Measurements from ENCODE around the gene SNX9.
A peak's percentile ranks its signal among the peaks of the same experiment; 100 is the strongest.

Gene SNX9

DNA sequence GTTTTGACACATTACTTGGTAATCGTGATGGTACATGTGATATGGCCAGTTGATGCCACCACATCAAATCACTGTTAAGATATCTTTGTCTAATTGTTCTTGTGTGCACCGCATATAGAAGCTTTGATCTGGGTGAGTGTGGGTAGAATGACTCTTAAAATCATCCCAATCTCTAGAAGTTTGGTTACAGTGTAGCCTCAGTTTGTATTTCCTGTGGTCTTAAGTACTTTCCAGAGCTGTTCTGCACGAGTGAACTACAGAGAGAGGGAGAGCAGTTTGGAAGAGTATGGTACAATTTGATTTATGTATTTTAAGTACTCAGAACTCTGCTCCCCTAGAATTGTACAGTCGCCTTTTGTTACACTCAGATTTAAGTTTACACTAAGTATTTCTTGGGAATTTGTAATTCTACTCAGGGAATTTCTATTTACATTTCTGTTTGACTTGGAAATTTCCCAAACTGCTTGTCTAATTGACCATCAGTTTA lies 37.5 kb downstream of the SNX9 start:
- DNase-seq: no peak

DNA sequence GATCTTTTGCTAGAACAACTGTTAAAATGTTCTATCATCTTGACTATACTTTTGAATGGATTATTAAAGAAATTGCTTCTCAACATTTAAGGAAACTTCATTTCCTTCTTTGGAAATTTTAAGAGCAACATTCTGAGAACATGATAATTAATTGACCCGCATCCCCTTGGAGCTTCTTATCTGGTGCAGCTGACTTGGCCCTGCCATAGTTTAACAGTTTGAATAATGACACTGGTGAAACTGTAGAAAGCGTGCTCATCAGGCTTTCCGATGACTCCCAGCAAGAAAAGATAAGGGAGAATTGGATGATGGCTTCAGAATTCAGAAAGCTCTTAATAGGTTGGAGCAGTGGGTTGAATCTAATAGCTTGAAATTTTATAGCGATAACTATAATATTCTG lies 38.1 kb downstream of the SNX9 start:
- DNase-seq: no peak

DNA sequence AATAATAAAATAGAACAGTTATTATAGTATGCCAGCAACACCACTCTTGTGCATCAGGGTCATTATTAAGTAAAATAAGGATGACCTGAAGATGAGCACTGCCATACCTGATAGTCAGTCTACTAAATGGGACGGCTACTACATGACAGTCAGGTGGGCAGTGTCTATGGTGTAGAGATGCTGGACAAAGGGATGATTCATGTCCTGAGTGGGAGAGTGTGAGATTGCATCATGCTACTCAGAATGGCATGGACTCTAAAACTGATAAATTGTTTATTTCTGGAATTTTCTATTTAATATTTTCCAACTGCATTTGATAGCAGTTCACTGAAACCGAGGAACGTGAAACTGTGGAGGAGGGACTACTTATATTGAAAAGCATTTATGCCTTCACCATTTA lies 38.8 kb downstream of the SNX9 start:
- DNase-seq: no peak

DNA sequence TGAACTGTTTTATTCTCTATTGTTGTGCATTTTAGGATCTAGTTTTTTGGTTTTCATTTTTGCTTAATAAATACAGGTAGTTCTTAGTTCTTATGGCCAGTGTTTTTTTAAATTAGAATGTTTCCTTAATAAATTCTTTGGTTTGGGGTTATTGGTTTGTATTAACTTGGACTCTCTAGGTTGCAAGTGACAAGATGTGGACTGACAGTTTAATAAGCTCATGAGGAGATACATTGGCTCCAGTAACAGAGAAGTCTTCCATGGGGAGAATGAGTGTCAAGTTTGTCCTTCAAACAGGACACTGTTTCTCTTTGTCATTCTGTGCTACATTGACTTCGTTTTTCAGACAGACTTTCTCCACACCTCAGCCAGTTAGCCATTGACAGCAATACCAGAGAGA lies 39.7 kb downstream of the SNX9 start:
- DNase-seq: no peak

DNA sequence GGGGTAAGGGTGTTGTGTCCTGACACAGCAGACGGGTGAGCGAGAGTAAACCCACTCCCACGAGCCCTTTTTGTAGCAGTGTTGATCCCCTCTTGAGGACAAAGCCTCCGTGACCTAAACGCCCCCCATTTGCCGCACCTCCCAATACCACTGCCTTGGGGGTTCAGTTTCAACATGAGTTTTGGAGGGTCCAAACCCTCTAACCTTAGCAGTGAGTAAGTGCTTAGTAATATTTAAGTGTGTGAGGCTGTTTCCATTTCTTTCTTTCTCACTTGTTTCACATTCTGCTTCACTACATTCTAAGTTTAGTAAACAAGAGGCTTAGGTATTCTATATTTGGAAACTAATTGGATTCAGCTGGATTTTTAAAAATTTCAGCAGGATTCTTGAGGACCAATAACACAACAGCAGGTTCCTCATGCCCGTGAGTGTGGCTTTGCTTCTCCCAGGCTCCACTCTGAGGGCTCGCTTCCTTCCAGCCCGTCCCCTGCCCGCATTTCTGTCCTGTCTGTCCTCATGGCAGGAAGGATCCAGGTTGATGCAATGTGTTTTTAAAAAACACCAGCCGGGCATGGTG lies 41.2 kb downstream of the SNX9 start:
- DNase-seq: no peak

DNA sequence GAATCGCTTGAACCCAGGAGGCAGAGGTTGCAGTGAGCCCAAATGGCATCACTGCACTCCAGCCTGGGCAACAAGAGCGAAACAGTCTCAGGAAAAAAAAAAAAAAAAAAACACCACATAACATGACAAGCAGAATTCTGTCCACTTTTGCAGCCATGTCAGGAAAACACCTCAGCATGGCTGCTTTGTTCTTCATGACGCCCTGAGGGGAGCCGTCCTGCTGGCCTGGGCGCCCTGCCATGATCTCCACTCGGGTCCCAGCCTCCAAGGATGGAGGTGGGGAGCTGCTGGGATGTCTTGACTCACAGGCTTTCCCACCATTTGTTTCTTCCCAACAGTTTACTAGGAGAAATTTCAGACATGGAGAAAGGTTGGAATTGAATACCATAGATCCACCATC lies 42.2 kb downstream of the SNX9 start:
- no peak for DNase-seq

DNA sequence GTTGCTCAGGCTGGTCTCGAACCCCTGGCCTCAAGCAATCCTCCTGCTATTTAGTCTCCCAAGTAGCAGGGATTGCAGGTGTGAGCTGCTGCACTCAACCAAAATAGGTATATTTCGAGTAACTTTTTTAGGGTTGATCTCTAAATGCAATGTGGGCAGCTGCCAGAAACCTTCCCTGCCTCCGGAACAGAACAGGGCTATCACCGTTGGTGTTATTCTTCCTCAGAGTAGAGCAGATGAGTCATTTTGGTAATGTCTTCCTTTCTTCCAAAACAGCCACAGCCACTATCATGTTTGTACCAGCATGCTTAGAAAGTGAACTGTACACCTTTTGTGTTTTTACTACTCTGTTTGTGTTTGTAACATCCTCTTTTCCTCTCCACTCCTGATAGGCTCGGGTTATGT lies 44.1 kb downstream of the SNX9 start:
- no peak for DNase-seq

DNA sequence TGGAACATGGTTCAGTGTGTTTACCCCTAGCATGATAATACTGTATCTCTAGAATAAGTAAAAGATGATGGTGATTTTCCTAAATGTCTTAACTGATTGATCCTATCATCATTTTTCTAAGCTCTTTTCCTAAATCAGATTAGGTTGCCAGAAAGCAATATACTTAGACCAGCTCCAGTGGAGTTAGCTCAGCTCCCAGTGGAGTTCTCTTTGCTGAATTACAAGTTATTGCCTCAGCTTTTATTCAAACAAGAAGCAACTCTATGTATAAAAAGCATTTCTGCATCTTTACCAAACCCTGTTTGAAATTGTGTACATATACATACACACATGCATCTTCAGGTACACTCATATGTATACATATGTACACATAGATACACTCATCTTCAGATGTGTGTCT lies 44.9 kb downstream of the SNX9 start:
- no peak for DNase-seq

DNA sequence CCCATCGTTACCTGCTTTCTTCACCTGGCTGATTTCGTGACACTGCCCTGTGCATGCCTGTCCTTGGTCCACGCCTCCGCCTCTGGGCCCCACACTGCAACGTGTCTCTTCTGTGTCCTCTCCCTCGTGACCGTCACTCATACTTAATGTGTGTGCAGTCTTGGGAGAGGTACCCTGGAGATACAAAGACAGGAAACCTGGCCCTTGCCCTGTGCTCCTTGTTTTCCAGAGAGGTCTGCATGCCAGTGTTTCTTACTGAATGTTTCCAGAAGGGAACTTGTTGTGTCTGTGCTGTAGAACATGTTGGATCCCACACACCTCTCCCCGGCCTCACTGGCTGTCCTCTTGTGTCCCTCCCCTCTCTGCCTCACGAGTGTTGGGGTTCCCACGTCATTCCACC lies 45.8 kb downstream of the SNX9 start:
- no peak for DNase-seq

DNA sequence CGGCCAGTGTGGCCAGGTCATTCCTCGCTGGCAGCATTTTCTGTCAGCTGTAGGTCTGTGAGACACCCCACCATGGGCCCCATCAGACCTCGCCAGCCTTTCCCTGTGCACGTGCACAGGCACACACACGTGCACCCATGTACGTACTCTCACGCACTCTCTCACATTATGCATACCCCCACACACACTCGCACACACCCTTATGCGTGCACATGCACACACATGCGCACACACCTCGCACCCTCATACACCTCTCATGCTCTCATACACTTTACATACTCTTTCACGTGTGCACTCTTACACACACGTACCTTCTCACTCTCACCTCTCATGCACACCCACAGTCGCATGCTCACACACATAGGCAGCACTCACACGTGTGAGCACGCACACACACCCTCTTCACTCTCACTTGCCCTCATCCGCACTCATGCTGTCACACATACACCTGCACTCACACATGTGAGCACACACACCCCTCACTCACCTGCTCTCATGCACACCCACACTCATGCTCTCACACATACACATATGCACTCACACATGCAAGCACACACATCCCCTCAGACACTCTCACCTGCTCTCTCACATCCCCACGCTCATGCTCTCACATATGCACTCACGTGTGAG lies 46.7 kb downstream of the SNX9 start:
- DNase-seq: no peak

DNA sequence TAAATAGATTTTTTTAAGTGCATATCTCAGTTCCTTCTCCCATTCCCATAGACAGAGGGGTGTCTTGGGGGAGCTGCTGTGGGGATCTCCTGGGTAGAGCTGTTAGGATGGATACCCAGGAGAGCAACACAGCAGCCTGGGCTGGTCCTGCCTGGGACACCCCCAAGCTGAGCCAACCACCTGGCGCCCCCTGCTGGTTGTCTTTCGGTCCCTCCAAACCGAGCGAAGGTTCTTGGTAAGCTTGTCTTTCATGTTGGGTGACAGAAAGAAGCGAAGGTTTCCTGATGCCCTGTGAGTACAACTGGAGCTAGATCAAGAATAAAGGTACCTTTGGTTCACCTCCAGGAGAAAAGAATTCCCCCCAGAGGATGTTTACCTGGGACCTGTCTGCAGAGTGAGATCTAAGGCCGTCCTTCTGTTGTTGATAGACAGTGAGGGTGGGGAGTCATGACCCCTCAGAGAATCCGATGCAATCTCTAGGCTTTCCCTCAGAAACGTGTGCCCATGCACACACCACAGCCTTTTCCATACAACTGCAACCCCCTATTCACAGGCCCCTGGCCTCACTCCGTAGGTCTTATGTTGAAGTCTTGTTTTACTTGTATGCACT lies 50.8 kb downstream of the SNX9 start:
- peak; percentile 87 for DNase-seq

DNA sequence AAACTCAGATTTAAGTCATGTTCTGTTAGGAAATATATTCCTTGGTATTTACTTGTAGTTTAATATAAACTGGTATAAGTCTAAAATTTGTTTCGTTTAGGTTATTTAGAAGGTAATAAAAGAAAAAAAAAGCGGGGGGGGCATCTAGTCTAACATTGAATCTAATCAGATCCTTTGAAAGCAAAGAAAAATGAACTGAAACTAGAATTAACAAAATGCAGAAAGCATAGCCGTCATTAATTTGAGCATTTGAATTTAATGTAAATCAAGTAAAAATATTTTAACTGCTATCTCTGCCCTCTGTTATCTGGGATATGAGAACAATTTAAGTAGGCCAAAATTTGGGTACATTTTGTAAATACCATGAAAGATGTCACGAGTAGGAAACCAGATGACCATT lies 54.1 kb downstream of the SNX9 start:
- DNase-seq: no peak

DNA sequence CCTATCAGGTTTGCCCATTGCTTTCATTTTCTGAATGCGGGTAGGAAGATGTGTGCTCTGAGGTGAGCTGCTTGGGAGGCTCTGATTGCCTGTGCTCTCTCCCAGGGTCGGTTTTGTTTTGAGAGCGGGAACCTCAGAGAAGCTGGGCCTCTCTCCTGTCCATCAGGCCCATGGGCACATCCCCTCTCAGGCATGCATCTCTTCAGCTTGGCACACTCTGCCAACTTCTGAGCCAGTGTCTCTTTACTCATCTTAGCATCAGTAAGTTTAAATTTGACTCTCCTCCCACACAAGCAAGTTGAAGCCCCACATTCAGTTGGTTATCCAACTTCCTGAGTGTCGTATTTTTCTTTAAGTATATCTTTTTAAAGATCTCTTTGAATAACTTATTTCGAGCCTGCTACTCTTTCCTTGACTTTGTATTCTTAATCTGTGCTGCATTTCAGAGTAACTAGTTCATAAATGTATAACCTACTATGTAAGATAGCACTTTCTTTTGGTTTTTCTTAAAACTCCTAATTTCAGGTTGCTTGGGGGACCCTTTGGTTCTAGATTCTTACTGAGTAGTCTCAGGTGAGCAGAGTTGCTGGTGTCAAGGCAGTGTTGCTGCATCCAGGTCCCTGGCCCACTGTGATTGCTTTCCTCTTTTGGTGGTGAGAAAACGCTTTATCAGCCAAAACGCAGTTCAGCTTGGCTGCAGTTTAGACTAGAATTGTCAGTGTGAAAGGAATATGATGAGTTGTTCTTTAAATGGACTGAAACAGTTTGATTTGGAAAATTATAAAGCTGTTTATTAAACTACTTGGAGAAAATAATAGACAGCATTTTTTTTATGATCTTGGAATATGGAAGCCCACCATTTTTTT lies 54.8 kb downstream of the SNX9 start:
- DNase-seq: no peak

DNA sequence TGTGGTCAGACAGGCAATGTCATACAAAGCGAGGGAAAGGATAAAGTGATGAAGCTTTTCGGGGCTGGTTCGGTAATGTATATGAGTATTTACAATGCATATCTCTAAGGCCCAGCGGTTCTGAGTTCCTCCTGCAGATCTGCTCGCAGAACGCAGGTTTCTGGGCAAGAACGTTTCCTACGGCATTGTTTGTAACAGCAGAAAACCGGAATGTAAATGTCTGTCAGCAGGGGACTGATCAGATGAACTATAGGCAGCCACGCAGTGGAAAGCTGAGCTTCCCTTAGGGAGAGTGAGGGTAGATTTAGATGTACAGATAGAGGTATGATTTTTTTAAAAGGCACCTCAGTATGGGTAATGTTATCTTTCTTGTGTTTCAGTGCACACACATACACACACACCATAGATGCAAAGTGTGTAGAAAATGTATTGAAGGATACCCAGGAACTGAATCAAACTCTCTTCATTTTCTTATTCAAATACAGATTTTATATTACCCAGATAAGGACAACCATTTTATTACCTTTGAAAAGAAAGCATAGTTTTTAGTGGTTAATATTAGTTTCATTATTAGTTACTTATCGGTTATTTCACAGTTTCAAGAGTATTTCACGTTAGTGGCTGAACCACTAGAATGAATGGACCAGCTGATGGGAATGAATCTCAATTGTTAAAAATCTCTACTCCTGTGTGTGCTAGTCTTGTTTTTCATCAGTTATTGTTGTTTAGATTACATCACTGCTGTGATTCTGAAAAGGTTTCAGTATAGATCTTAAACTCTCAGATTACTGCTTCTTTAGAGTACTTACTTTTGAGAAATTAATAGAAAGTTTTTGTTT lies 56.2 kb downstream of the SNX9 start:
- DNase-seq: no peak

DNA sequence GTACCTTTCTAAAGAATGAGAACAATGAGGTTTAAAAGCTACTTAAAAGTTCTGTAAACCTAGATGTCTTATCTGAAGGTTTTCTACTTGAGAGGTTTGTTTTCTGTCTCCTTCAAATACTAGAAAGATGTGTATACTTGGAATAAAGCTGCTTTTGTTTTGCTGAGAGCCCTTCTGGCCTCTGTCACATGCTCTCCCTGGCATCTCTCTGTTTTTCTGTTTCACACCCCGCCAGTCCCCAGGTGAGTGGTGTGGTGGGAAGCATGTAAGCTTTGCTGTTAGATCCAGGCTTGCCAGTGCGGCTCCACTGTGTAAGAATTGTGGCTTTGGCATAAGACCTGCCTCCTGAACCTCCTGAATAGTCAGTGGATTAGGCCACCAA lies 56.8 kb downstream of the SNX9 start:
- no peak for DNase-seq

DNA sequence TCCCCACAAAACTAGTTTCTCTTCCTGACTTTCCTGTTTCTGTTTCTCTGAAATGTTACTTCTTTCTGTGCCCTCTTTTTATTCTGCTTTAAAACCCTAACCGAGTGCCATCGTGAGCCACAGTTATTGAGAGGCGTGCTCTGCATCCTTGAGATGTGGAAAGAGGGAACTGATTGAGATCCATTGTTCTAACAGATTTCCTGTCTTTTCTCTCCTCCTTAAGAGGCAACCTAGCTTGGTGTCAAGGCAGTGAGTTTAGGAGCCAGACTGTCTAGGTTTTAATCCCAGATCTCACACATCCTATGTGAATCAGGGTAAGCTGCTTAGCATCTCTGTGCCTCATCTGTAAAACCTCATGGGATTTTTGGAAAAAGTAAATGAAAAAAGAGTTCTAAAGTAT lies 57.5 kb downstream of the SNX9 start:
- DNase-seq: no peak

DNA sequence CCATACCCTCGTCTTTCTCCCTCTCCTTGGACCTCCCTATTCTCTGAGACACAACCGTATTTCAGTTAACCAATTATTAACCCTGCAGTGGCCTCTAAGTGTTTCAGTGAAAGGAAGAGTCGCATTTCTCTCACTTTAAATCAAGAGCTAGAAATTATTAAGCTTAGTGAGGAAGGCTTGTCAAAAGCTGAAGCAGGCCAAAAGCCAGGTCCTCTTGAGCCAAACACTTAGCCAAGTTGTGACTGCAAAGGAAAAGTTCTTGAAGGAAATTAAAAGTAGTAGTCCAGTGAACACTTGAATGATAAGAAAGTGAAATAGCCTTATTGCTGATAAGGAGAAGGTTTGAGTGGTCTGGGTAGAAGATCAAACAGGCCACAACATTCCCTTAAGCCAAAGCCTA lies 58.3 kb downstream of the SNX9 start:
- DNase-seq: no peak

DNA sequence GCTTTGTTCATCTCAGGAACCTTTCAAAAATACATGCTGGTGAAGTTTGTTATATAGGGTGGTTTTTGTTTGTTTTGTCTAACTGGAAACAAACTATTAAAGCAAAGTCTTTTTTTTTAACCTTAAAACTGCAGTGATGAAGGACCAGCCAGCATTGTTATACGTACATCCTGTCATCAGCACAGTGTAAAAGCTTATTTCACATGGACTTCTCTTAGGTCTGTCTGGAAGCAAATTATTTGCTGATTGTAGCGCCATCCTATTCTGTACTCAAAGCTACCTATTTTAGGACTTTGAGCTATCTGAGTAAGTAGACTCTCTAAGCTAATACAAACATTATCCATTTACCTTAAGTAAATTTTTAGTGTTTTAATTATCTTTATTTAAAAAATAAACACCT lies 61.7 kb downstream of the SNX9 start:
- no peak for DNase-seq

DNA sequence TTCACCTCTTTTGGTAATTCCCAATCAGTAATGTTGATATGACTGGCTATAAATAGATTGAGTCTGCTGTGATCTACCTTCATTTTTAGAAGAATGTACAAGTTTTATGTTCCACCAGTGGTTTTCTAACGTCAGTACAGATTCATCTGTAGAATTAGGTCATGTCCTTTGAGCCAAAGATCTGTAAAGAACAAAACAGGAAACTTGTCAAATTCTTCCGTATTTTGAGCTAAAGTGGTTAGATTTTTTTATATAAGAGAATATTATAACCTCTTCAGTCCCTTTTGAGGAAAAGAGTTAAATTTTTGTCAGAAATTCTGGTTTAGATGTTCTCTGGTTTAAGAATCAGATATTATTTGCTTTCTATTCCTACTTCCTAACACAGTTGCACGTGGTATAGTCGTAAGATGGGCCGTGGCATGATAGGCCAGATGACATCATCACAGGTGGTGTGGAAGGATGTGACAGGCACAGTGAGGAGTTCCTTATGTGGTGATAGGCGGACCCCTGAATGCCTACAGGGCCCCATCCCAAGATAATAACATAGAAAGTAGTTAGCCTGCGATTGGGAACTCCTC lies 62.3 kb downstream of the SNX9 start:
- peak; percentile 61 for DNase-seq

DNA sequence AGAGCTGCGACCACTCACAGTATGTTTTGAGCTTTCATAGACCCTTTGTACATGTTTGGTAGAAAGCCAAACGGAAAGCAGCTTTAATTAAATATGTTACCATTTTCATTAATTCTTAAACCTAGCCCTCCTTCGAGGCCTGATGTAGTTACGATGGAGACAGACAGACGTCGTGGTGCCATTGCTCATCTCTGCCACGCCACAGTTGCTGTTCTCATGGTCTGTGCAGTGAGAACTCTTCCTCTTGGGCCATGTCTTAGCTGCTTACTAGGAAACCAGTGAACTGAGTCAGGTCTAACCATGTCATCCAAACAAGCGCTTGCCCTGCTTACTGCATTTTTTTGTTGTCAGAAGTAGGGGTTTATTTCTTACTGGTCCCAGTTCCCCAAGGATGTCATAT lies 62.8 kb downstream of the SNX9 start:
- no peak for DNase-seq

DNA sequence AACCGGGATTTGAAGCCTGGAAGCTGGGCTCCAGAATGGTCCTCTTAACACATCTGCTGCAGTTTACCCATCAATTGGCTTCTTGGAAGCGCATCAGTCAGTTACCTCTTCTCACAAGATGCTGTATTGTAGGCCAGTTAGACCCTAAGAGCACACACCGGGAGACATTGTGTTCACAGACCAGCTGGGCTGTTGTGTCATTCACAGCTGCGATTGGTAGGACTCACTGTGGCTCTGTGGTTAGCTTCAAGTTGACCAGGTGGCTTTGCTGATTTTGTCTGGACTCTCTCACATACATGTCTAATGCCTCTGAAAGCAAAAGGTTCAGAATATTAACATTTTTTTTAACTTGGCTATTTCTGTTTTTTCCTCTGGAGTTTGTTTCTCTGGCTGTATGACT lies 64.8 kb downstream of the SNX9 start:
- no peak for DNase-seq

DNA sequence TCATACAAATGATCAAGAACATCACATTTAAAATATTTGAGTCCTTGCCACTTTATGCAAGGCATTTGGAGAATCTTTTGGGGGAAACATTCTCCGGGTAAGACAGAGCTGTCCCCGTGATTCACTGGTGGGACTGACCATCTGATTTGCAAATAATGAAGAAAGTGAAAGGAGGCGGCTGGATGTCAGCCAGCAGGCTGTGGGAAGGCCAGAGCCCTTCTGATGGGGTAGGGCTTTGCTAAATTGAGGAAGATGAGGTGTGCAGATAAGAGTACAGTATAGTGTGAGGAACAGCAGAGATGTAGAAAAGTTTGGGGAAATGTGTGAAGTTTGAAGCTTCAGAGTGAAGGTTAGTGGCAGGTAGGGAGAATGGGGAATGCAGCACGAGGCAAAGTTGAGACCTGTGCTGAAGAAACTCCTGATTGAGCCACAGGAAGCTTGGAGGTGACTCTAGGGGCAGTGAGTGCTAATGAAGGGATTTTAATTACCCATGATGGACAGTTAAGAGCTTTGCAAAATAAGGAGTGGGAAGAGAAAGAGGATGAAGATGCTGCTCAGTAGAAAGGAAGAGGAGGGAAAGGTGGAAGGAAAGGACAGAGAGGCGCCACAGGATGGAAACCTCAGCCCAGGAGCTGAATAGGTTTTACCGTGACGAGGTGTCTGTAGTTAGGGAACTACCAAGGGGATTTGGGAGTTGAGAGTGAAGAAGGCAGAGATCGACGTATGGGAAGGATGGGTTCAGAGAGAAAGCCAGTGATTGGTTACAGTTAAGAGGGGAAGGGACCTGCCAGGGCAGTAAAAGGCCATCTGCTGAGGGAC lies 68.7 kb downstream of the SNX9 start:
- DNase-seq: no peak
